IPS-NIHi7 (cell line): Measurements from ENCODE around the gene AUNIP.
"Not testable (repeated sequence)": the region's sequence is repeated elsewhere in the genome, so short reads cannot be mapped to it uniquely, and the experiment has no call there.

Source experiments
- DNase-seq: peaks from one replicate; pipeline ENCODE4 v3.0.0; 2012; ENCODE audit warnings: mixed read lengths; ENCODE audit errors: extremely low spot score

AUNIP gene

DNA sequence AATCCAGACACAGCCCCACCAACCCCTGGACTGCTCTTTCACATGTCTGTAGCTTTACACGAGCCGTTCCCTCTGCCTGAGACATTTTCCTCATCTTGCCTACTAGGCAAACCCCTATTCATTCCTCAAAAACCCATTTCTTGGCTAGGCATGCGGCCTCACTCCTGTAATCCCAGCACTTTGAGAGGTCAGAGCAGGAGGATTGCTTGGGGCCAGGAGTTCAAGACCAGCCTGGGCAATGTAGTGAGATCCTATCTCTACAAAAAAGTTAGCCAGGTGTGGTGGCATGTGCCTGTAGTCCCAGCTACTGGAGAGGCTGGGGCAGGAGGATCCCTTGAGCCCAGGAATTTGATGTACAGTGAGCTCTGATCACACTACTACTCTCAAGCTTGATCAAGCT is 5.2 kb upstream of the AUNIP start:
- no peak for DNase-seq

DNA sequence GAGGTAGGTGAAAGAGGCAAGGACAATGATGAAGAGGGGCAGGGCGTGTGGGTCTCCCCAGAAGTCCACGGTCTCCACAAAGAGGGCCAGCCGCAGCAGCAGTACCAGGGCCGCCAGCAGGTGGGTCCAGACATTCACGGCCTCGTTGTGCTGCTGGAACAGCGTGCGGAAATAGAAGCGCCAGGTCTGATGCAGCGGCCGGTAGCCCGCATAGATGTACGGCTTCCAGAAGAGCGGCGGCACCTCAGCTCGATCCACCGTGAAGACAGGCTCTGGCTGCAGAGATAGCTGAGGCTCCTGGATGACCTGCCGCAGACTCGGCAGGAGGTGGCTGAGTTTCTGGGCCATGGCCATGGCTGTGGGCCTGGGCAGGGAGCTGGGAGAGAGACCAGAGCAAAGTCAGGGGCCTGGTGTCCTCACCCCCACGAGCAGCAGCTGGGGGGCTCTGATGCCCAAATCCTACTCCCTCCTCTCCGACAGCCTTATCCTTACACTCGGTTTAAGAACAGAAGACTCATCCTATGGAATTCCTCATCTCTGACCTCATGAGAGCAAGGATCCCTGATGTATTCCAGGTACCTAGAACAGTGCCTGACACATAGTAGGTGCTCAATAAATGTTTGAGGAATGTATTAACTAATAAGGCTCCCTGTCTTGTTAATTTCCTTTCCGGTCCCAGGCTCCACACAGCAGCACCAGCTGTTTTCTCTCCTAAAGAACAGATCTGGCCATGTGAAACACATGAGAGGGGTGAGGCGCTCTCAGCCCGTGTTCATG is 4.4 kb upstream of the AUNIP start:
- no peak for DNase-seq

DNA sequence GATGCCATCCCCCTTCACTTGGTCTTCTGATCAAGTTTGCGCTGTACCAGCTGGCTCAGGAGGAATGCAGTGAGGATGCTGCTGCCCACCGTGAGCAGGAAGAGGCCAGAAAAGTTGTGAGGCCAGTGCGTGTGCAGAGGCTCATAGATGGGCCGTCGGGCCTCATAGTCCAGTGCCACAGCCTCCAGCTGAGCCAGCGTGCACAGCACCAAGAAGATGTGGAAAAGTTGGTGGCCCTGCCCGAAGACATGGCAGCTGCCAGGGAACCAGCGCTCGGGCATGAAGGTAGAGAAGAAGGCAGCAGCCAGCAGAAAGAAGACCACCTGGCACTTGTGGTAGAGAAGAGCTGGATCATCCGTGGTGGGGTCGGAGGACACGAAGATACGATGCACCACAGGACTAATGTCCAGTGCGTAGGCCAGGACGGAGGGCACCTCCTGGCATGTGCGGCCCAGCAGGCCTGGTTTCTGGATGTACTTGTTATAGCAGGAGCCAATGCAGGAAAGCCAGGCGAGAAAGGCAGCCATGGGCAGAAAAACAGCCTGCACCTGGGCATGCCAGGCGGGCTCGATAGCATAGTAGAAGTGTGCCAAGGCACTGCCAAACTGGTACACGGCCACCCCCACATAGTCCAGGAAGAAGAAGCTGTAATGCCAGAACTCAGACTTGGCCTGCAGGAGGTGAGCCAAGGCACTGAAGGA is 3.7 kb upstream of the AUNIP start:
- no peak for DNase-seq

DNA sequence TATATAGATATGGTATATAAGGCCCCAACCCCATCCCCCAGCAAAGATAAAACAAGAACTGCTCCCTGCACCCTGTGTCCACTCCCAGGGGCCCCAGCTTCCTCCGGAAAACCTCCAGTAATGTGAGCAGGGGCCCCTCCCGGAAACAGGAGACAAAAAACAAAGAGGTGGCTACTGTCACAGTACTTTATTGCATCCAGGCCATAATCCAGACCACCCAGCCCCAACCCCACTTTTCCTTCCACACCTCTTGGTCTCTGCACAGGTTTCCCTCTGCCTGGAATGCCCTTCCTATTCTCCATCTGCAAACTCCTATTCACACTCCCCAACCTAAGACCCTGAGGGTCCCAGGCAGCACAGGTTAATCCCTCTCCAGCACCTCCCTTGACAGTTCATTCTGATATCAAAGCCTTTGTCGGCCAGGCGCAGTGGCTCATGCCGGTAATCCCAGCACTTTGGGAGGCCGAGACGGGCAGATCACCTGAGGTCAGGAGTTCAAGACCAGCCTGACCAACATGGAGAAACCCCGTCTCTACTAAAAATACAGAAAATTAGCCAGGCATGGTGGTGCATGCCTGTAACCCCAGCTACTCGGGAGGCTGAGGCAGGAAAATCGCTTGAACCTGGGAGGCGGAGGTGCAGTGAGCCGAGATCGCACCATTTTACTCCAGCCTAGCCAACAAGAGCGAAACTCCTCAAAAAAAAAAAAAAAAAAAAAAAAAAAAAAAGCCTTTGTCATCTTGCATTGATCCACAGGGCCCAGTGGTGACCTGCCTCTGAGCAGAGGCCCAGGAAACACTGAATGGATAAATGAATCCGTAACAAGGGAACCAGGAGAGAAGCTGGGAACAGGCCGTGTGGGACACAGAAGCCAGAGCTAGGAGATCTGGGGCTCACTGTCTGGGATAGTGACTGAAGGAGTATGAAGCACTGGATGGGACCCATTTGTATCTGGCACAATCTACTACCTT is 2.3 kb upstream of the AUNIP start:
- no peak for DNase-seq

DNA sequence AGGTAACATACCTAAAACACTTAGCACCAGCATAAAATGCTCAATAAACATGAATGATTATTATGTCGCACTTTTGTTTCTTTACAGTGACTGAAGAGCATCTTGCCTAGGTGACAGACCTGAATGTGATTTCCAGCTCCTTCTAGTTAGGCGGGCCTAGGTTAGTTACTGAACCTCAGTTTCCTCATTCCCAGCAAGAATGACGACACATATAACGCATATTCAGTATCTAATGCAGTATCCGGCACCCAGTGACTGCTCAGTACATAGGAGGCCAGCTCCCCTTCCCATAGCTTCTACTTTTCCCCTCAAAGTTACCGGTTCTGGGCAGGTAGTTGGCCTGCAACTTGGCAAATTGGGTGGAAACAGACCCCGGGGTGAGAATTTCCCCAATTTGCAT is 763 bp downstream of the AUNIP start:
- no peak for DNase-seq

DNA sequence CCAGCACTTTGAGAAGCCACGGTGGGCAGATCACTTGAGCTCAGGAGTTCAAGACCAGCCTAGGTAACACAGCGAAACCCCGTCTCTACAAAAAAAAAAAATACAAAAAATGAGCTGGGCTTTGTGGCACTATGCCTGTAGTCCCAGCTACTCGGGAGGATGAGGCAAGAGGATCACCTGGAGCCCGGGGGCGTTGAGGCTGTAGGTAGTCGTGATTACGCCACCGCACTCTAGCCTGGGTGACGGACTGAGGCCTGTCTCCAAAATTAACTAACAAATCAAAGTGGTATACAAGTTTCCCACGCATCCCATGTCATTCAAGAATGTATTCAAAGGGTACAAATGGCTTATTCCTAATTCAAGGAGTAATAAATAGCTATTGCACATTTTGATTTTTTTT is 2.4 kb downstream of the AUNIP start:
- DNase-seq: no peak

DNA sequence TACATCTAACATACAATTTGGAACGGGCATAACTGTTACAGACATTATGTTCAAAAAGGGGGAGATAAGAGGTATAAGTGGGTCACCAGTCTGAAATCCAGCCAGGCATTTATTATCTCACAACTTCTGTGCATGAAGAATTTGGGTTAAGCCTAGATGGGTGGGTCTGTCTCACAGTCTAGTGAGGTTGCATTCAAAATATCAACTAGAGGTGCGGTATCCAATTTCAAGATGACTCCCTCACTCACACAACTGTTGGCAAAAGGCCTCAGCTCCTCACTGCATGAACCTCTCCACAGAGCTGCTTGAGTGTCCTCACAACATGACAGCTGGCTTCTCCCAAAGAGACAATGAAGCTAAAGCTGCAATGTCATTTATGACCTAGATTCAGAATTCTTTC is 4.7 kb downstream of the AUNIP start:
- no peak for DNase-seq

DNA sequence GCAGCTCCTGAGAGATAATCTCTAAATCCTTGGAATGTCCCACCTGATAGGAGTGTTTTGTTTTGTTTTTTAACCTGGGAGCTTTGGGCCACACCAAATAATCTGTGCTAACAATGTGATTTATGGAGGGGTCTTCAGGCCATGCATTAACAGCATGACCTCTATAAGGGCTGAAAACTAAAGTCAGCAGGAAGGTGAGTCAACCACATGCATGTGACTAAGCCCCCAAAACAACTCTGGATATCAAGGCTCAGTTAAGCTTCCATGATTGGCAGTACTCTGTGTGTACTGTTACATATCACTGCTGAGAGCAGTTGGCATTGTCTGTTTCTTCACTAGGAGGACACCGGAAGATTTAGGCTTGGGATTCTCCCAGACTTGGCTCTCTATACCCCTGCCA is 10.7 kb downstream of the AUNIP start:
- no peak for DNase-seq

DNA sequence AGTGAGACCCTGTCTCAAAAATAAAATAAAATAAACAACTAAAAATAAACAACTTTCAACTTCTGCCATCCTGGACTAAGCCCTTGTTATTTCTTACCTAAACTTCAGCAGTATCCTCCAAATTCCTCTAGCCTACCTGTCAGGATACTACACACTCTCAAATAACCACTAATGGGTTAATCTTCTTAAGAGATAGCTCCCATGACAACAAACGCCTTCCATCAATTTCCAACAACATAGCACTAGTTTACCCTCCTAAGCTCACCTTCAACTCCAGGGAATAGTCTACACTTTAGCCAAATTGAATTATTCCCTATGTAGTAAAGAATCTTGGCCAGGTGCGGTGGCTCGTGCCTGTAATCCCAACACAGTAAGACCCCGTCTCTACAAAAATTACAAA is 11.3 kb downstream of the AUNIP start:
- DNase-seq: no peak

DNA sequence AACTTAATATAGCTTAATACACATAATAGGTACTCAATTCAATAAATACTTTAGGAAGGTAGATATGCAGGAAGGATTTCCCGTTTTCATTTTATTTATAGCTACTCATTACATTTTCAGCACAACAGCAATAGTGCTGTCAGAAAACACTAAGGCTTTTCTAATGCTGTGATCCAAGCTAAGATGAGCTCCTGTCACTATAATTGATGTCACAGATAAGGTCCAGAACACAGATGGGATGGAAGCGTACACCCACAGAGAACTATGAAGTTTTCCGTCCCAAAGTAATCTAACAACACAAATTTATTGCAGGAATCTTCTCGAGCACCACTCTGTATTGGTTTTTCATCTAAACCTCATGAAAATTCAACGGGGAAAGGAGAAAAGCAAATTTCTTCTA is 13.6 kb downstream of the AUNIP start:
- DNase-seq: no peak

DNA sequence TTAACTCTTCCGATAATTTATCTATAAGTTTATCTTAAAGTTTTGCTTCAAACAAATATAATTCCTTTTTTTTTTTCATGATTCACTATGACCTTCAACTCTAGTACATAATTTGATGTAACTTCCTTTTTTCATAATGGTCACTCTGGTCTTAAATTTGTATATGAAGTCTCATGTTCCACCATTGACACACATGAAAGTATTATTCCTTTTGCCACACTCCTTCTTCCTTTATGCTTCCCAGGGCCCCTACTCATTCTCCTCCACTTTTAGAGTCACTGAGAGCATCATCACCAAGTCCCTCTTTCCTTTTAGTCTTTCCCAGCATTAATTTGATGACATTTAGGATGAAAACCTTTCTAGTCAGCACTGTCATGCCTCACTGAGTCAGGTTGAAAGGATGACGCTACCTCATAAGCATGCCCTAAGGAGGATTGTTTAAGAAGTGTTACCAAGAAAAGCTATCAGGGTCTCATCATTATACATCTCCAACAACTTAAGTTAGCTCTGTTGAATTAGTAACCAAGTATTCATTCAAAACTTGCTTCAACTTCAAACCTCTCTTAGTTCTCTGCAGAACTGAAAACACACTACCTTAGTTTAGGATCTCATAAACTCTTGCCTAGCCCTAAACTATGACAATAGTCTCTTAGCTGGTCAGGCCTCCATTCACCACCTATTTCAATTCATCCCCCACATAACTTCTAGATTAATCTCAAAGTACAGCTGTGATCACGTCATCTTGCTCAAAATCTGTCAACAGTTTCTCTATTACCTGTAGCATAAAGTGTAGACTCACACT is 14.5 kb downstream of the AUNIP start:
- DNase-seq: no peak

DNA sequence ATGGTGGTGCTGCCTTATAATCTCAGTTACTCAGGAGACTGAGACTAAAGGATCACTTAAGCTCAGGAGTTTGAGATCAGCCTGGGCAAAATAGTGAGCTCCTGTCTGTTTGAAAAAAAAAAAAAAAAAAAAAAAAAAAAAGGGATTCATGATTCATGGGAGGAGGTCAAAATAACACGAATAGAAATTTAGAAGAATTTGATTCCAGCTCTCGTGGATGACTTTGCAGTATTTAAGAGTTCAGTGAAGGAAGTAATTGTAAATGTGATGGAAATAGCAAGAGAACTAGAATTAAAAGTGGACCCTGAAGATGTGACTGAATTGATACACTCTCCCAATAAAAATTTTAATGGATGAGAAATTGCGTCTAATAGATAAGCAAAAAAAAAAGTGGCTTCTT is 15.8 kb downstream of the AUNIP start:
- DNase-seq: no peak

DNA sequence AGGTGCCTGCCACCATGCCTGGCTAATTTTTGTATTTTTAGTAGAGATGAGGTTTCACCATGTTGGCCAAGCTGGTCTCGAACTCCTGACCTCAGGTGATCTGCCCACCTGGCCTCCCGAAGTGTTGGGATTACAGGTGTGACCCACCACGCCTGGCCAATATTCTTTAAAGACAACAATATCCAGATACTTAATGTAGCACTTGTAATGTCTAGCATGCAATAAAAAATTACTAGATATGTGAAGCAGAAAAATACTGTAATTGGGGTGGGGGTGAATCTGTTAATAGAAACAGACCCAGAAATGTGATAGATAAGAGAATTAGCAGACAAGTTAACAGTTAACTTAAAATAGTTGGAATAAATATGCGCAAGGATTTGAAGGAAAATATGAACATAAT is 19.4 kb downstream of the AUNIP start:
- DNase-seq: not testable (repeated sequence)

DNA sequence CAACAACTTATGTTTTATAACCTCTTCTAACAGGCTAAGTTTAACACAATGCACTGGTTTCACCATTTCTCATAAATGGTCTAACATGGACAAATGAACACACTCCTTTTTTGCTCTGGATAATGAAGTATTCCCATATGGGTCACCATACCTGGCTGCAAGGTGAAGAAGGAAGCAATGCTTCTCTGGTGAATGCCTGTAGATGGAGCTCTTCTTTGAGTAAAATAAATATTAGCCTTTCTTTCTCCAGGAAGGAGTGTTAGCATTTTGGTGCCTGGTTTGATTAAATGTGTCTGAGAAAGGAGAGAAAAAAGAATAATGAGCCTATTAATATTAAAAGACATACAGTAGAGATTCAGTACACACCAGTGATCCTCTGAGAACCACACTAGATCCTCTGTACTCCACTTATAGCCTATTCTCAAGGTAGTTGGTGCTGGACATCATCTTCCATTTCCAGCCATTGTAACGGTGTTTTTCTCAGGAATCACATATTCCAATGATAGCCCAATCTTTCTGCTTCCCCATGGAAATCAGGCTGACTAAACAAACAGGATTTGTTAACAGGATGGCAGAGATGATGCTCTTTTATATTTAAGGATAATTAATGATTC is 21.9 kb downstream of the AUNIP start:
- peak; percentile 41 for DNase-seq

DNA sequence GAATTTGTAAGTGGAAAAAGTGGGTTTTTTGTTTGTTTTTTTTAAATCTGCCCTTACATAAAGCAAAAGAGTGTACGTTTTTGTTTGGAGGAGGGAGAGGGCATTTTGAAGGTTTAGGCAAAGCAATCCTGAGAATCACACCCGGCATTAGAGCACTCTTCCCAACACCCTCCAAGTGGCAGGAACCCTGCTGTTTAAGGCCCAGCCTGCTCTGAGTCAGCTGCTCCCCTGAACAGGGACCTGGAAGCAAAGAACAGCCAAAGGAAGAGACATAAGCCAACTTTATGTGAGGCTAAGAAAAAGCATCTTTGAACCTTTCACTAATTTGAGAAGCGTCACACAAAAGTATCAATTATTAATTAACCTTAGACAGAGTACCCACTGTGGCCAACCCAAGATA is 22.6 kb downstream of the AUNIP start:
- no peak for DNase-seq

DNA sequence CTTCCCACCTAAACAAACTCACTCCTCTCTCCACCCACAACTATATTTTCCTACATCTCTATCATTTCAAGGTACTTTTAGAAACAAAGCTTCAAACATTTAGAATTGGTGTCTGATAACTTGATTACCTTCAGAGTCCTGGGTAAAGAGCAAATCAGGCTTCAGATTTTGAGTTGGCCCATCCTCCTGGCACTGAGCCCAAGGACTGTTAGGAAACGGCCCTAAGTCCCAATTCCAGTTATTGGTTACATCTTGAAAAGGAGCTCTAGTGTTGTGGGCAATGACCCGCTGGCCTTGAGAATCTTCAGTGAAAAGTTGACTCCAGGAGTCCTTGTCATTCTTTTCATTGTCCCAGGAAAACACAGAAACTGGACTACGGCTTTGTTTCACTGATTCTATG is 24.4 kb downstream of the AUNIP start:
- no peak for DNase-seq

DNA sequence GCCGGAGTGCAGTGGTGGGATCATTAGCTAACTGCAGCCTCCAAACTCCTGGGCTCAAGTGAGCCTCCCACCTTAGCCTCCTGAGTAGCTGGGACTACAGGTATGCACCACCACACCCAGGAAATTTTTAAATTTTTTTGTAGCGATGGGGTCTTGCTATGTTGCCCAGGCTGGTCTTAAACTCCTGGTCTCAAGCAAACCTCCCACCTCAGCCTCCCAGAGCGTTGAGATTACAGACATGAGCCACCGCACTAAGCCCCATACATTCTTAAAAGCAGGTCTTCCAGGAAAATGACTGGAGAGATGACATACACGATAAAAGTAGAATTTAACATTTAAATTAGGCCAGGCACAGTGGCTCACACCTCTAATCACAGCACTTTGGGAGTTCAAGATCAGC is 26.1 kb downstream of the AUNIP start:
- DNase-seq: no peak

DNA sequence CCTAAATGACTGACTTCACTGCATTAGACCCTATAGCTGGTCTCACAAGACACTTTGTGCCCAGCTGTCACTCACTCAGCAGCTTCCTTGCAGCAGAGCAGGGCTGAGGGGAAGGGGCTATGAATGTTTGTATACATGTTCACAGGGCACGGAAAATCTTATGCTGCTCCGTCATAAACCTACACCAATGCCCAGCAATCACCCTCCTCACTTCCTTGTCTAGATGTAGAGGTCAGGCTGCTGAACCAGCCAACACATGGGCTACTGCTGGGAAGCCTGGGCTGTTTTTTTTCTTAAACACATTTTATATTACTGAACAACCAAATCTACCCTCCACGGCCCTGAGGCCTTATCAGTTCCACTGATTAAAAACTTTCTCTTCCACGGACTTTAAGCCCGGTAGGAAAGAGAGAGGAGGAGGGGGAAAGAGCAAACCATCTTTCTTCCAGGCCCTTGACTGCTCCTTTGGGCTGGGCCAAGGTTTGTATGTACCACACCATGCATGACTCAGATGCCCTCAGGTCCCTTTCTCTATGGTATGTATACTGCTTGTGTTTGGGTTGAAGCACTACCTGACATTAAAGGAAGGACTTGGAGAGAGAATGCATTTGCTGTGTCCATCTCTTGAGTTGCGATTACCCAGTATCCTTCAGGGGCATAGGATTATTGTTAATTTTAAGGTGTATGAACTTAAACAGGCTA is 26.8 kb downstream of the AUNIP start:
- DNase-seq: no peak

DNA sequence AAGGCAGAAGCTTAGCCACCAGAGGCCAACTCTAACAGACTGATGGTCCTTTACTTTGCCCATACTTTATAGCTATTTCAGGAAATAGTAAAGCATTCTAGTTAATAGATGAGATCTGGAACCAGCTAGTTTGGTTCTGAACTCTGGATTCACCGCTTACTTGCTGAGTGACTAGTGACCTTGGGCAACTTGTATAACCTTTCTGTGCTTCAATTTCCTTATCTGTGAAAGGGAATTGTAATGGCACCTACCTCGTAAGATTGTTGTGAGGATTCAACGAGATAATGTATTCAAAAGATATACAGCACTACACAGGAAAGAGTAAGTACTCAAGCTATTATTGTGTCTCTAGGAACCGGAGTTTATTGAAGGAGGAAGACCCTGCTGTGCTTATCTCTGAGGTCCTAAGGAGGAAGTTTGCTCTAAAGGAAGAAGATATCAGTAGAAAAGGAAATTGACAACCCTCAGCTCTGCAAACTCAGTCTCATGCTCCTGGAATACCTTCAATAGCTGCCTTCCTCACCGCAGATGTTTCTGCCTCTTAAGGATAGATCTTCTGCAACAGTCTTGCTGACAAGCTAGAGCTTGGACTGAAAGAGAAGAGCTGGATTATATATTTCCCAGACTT is 27.6 kb downstream of the AUNIP start:
- no peak for DNase-seq

DNA sequence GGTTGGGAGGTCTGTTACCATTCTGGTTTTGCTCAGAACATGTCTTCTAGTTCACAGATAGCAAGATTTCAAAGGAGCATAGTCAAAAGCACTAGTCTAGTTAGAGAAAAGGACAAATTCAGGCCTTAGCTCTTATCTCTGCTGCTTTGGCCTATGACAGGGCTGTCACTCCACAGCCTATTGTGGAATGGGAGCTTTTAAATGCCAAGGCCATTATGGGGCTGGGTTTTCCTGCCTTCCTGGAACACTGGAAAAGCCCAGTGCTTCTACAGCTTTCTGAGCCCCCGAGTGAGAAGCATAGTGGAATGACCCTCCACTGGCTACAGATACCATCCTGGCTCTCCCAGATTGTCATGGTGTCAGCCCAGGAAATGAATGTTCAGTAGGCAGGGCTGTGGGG is 30.2 kb downstream of the AUNIP start:
- no peak for DNase-seq
